Caco-2 (cell line): ENCODE measurements around the gene UGT1A1. TPM values are rescaled to one million over a fixed set of nuclear protein-coding genes. Genes with fewer than 3 reads are reported as not detected.
"Not testable (repeated sequence)": the region's sequence is repeated elsewhere in the genome, so short reads cannot be mapped to it uniquely, and the experiment has no call there.

Source experiments
- BruUV-seq: library from RNA; stranded (reverse); fragments of 400-500 nt; replicated peaks from 2 replicates; lab custom pipeline; 2021; lab: Mats Ljungman, UMichigan
- CTCF ChIA-PET: fragments of 300-600 bp; sonication (Branson Sonifier 250); formaldehyde crosslinking; loops from one replicate; lab custom pipeline; 2022; ENCODE audit warnings: antibody characterized with exemption; lab: Charles Lee
- POLR2A ChIA-PET: fragments of 300-600 bp; sonication (Branson Sonifier 250); formaldehyde crosslinking; loops from one replicate; lab custom pipeline; 2022; ENCODE audit warnings: antibody characterized with exemption; lab: Charles Lee
- DNase-seq, 2 experiments: peaks; one replicate each; pipeline versions ENCODE4 v3.0.0 to v3.0.0-alpha.2; 2020 to 2022
- H3K27me3 ChIP-seq: replicated peaks from 2 replicates; pipeline ENCODE4 v1.6.0; 2011; ENCODE audit warnings: low read length; ENCODE audit not compliant: control insufficient read depth, insufficient read depth
- H3K36me3 ChIP-seq: 2 replicates; pipeline ENCODE4 v1.5.1; 2011; ENCODE audit warnings: low read length; ENCODE audit not compliant: control insufficient read depth, insufficient read depth
- H3K4me1 ChIP-seq: fragments of 250-450 bp; sonication (Bioruptor Pico); 2 replicates; pipeline ENCODE4 v1.5.1; 2020; ENCODE audit warnings: mild to moderate bottlenecking
- H3K4me3 ChIP-seq: 2 replicates; pipeline ENCODE4 v1.5.1; 2011; ENCODE audit warnings: low read depth, mild to moderate bottlenecking, control low read depth, low read length
- H3K9me3 ChIP-seq: fragments of 250-450 bp; sonication (Bioruptor Pico); 2 replicates; pipeline ENCODE4 v1.5.1; 2020; ENCODE audit warnings: mild to moderate bottlenecking, moderate library complexity
- H3K27ac Mint-ChIP-seq: one replicate; pipeline ENCODE4 v1.8.0; 2022; ENCODE audit warnings: mixed read lengths; ENCODE audit not compliant: unreplicated experiment
- H3K27me3 Mint-ChIP-seq: one replicate; pipeline ENCODE4 v1.8.0; 2022; ENCODE audit warnings: mixed read lengths; ENCODE audit not compliant: insufficient read depth, unreplicated experiment
- H3K36me3 Mint-ChIP-seq: one replicate; pipeline ENCODE4 v1.8.0; 2022; ENCODE audit warnings: mild to moderate bottlenecking, mixed read lengths; ENCODE audit not compliant: insufficient read depth, unreplicated experiment
- H3K4me1 Mint-ChIP-seq: one replicate; pipeline ENCODE4 v1.8.0; 2022; ENCODE audit warnings: low read depth, mixed read lengths; ENCODE audit not compliant: unreplicated experiment
- H3K4me3 Mint-ChIP-seq: one replicate; pipeline ENCODE4 v1.8.0; 2022; ENCODE audit warnings: mild to moderate bottlenecking, moderate library complexity, mixed read lengths; ENCODE audit not compliant: unreplicated experiment
- H3K9me3 Mint-ChIP-seq: one replicate; pipeline ENCODE4 v1.8.0; 2022; ENCODE audit warnings: mixed read lengths; ENCODE audit not compliant: unreplicated experiment
- intact Hi-C: fragments of 100-400 bp; cut with micrococcal nuclease; formaldehyde crosslinking; loops from one replicate; pipeline ENCODE4 v1.10.0; 2022; ENCODE audit not compliant: unreplicated experiment
- total RNA-seq: library from RNA; stranded (reverse); gene quantifications from 2 replicates; pipeline ENCODE4 v1.2.3, GENCODE V29; 2022
- TF ChIP-seq, protein P1 (sequence below), 2 experiments: fragments of 200-600 bp in 1 of 2; IDR thresholded peaks; 1 replicate in 1 of 2; 2 replicates in 1 of 2; pipeline versions ENCODE4 v1.5.1 to v1.8.0; 2011 to 2022; ENCODE audit warnings: antibody characterized with exemption in 1 of 2, control low read depth in 1 of 2, inconsistent platforms in 1 of 2, low read depth in 1 of 2, low read length in 1 of 2, mild to moderate bottlenecking in 1 of 2, moderate library complexity in 1 of 2; ENCODE audit not compliant: insufficient read depth in 1 of 2, severe bottlenecking in 1 of 2, unreplicated experiment in 1 of 2

The UGT1A1 gene
- total RNA-seq, 1 experiment from 2014 or later: 3.0 TPM

DNA sequence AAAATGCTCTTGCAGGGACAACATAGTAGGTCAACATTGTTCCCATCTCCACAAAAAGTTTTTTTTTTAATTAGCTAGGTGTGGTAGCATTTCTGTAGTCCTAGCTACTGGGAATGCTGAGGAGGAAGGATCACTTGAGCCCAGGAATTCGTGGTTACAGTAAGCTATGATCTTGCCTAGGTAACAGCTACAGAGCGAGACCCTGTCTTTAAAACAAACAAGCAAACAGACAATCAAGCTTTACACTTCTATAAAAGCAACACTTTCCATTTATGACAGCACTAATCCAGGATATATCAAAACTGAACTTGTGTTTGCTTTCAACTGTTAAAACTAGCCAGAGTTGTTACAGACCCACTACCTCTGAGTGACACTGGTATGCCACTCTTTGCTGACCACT is 19.2 kb upstream of the UGT1A1 start:
- H3K36me3 ChIP-seq: no peaks in the 10 kb centered on the region
- H3K9me3 ChIP-seq: no peaks in the 10 kb centered on the region
- peaks cover 15% of the 10 kb centered on the region for H3K9me3 Mint-ChIP-seq
- peaks cover 20% of the 10 kb centered on the region for H3K4me1 Mint-ChIP-seq
- peaks cover 19% of the 10 kb centered on the region for H3K36me3 Mint-ChIP-seq
- no peak overlapping the region for H3K4me3 ChIP-seq
- BruUV-seq: no TSS peak
- no peaks in the 10 kb centered on the region for H3K27me3 ChIP-seq
- TF ChIP-seq, protein P1, sequence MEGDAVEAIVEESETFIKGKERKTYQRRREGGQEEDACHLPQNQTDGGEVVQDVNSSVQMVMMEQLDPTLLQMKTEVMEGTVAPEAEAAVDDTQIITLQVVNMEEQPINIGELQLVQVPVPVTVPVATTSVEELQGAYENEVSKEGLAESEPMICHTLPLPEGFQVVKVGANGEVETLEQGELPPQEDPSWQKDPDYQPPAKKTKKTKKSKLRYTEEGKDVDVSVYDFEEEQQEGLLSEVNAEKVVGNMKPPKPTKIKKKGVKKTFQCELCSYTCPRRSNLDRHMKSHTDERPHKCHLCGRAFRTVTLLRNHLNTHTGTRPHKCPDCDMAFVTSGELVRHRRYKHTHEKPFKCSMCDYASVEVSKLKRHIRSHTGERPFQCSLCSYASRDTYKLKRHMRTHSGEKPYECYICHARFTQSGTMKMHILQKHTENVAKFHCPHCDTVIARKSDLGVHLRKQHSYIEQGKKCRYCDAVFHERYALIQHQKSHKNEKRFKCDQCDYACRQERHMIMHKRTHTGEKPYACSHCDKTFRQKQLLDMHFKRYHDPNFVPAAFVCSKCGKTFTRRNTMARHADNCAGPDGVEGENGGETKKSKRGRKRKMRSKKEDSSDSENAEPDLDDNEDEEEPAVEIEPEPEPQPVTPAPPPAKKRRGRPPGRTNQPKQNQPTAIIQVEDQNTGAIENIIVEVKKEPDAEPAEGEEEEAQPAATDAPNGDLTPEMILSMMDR (IDR thresholded peaks at IDR 0.05; ENCODE audit: insufficient read depth in 1 of 2, low read depth in 1 of 2, low read length in 1 of 2, severe bottlenecking in 1 of 2, unreplicated experiment in 1 of 2): no peak
- H3K27ac Mint-ChIP-seq: no peak overlapping the region
- no peaks in the 10 kb centered on the region for H3K4me1 ChIP-seq
- ChIA-PET CTCF (no interaction called here), POLR2A (no interaction called here)
- no peaks in the 10 kb centered on the region for H3K27me3 Mint-ChIP-seq
- DNase-seq: no peak
- no peak overlapping the region for H3K4me3 Mint-ChIP-seq
- intact Hi-C loops: no loop called here

DNA sequence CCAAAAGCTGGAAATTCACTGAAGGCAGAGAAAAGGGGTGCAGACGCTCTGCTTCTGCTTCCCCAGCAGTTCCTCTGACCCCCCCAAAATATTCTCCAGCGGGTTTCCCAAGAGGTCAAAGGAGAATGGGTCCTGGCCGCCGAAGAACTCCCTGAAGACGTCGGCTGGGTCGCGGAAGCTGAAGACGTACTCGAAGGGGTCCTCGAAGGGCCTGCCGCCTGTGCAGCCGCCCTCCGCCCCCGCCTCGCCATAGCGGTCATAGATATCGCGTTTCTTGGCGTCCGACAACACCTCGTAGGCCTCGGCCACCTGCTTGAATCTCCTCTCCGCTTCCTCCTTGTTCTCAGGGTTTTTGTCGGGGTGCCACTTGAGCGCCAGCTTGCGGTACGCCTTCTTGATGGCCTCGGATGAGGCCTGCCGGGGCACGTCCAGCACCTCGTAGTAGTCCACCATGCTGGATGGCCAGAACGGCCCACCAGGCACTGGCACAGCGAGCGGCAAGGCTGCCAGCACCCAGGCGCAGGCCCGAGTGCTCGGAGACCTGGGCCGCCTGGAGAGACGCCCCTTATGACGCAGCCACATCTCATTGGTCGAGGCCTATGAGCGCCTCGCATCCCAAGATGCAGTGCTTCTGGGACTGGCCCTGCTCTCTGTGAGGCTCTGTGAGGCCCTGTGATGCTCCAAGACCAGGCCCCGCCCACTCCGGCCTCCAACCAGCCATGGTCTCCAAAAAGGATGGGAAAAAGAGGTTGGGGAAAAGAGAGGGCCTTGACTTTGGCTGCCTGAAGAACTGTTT is 16.4 kb upstream of the UGT1A1 start:
- Mint-ChIP-seq H3K36me3 (peaks cover 19% of the 10 kb centered on the region), H3K27me3 (no peaks in the 10 kb centered on the region)

DNA sequence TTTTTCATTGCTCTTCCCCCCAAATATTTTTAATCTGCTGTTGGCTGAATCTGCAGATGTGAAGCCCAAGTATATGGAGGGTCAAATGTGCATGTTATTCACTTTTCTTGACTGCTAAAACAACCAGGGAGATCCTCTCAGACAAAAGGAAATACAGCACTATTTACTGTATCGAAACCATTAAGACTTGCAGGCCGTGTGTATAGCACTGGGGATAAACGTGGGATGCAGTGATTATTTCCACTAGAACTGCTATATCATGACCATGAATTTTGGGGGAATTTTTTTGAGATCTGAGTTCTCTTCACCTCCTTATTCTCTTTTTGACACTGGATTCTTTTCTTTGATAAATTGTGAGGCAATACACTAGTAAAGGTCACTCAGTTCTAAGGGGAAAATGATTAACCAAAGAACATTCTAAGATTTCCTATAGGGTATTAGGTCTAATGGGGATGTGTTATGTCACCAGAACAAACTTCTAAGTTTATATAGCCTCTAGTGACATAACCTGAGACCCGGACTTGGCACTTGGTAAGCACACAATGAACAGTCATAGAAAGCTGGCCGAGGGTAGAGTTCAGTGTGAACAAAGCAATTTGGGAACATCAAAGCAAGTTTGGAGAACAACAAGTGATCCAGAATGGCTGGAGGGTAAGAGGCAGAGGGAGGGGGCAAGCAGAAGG is 14.9 kb upstream of the UGT1A1 start:
- H3K4me3 ChIP-seq: no peak overlapping the region
- Mint-ChIP-seq H3K36me3 (peaks cover 15% of the 10 kb centered on the region), H3K4me1 (peaks cover 12% of the 10 kb centered on the region), H3K4me3 (no peak overlapping the region), H3K9me3 (peaks cover 29% of the 10 kb centered on the region), H3K27ac (no peak overlapping the region), H3K27me3 (no peaks in the 10 kb centered on the region)
- intact Hi-C loops: no loop called here
- BruUV-seq: no TSS peak
- CTCF ChIA-PET: no interaction called here
- no peaks in the 10 kb centered on the region for H3K9me3 ChIP-seq
- peaks cover 9% of the 10 kb centered on the region for H3K4me1 ChIP-seq
- POLR2A ChIA-PET: no interaction called here
- no peak for DNase-seq
- TF ChIP-seq, protein P1 (IDR thresholded peaks at IDR 0.05; ENCODE audit: insufficient read depth in 1 of 2, low read depth in 1 of 2, low read length in 1 of 2, severe bottlenecking in 1 of 2, unreplicated experiment in 1 of 2): no peak
- no peaks in the 10 kb centered on the region for H3K36me3 ChIP-seq
- no peaks in the 10 kb centered on the region for H3K27me3 ChIP-seq

More for the DNA sequence above, 16.4 kb upstream of the UGT1A1 start:
- BruUV-seq: no TSS peak
- Histone ChIP-seq H3K27me3 (no peaks in the 10 kb centered on the region), H3K4me3 (no peak overlapping the region), H3K4me1 (peaks cover 9% of the 10 kb centered on the region), H3K36me3 (no peaks in the 10 kb centered on the region), H3K9me3 (no peaks in the 10 kb centered on the region)
- TF ChIP-seq, protein P1 (IDR thresholded peaks at IDR 0.05; ENCODE audit: insufficient read depth in 1 of 2, low read depth in 1 of 2, low read length in 1 of 2, severe bottlenecking in 1 of 2, unreplicated experiment in 1 of 2): no peak
- H3K4me3 Mint-ChIP-seq: no peak overlapping the region
- intact Hi-C loops: no loop called here
- peaks cover 17% of the 10 kb centered on the region for H3K9me3 Mint-ChIP-seq
- H3K27ac Mint-ChIP-seq: no peak overlapping the region
- ChIA-PET POLR2A (no interaction called here), CTCF (no interaction called here)
- DNase-seq: no peak
- peaks cover 13% of the 10 kb centered on the region for H3K4me1 Mint-ChIP-seq

DNA sequence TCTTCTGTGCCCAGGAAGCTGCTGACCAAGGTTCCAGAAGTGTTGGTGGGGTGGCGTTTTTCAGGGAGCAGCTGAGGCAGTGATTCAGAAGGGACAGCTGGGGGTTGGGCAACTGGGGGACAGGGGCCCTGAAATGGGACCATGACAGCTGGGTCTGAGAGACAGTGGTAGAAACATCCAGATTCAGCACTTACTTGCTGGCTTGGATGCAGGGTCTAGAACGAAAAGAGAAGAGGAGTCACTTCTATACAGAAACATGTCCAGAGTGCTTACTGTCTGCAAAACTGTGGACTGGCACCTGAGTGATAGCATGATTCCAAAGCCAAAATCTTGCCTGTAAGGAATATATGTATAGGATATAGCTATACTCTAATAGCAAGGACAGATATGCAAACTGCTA is 14.2 kb upstream of the UGT1A1 start:
- H3K27me3 ChIP-seq, H3K27me3 Mint-ChIP-seq, H3K4me3 ChIP-seq, H3K9me3 ChIP-seq, H3K4me3 Mint-ChIP-seq, DNase-seq, POLR2A ChIA-PET, CTCF ChIA-PET, H3K36me3 ChIP-seq, BruUV-seq, intact Hi-C loops, H3K27ac Mint-ChIP-seq, H3K4me1 ChIP-seq: not testable (repeated sequence)
- H3K4me1 Mint-ChIP-seq: peaks cover 12% of the 10 kb centered on the region
- peaks cover 12% of the 10 kb centered on the region for H3K36me3 Mint-ChIP-seq
- peaks cover 32% of the 10 kb centered on the region for H3K9me3 Mint-ChIP-seq
